MCF 10A (cell line): ENCODE data around the gene NDRG3. TPM values are rescaled to one million over a fixed set of nuclear protein-coding genes. Genes with fewer than 3 reads are reported as not detected.

Experiments
- Bru-seq: library from RNA; stranded (reverse); fragments of 400-500 nt; gene quantifications from one replicate; lab custom pipeline; 2021; lab: Mats Ljungman, UMichigan
- BruChase-seq, 2 experiments: library from RNA; stranded (reverse); fragments of 400-500 nt; gene quantifications; one replicate each; lab custom pipeline; 2021; lab: Mats Ljungman, UMichigan
- BruUV-seq: library from RNA; stranded (reverse); fragments of 400-500 nt; replicated peaks from 2 replicates; lab custom pipeline; 2021; lab: Mats Ljungman, UMichigan
- CTCF ChIA-PET: fragments of 300-600 bp; sonication (Branson Sonifier 250); formaldehyde crosslinking; extraction: SDS; loops from one replicate; lab custom pipeline; 2021; ENCODE audit warnings: antibody characterized with exemption, inconsistent platforms; lab: Yijun Ruan, JAX
- POLR2A ChIA-PET: fragments of 300-600, 350-650 bp; sonication (Branson Sonifier 250); formaldehyde crosslinking; extraction: SDS; loops from one replicate; lab custom pipeline; 2020; ENCODE audit warnings: antibody characterized with exemption, inconsistent platforms; lab: Yijun Ruan, JAX
- DNase-seq: peaks from one replicate; pipeline ENCODE4 v3.0.0-alpha.2; 2018; ENCODE audit not compliant: unreplicated experiment
- H3K27ac Mint-ChIP-seq: one replicate; pipeline ENCODE4 v1.8.0; 2022; ENCODE audit warnings: mild to moderate bottlenecking, low read depth, mixed read lengths; ENCODE audit not compliant: unreplicated experiment
- H3K27me3 Mint-ChIP-seq: one replicate; pipeline ENCODE4 v1.8.0; 2022; ENCODE audit warnings: mixed read lengths; ENCODE audit not compliant: insufficient read depth, unreplicated experiment
- H3K36me3 Mint-ChIP-seq: one replicate; pipeline ENCODE4 v1.8.0; 2022; ENCODE audit warnings: mild to moderate bottlenecking, moderate library complexity, mixed read lengths; ENCODE audit not compliant: insufficient read depth, unreplicated experiment
- H3K4me1 Mint-ChIP-seq: one replicate; pipeline ENCODE4 v1.8.0; 2022; ENCODE audit warnings: mixed read lengths; ENCODE audit not compliant: insufficient read depth, unreplicated experiment
- H3K4me3 Mint-ChIP-seq: one replicate; pipeline ENCODE4 v1.8.0; 2022; ENCODE audit warnings: mild to moderate bottlenecking, moderate library complexity, mixed read lengths; ENCODE audit not compliant: unreplicated experiment
- H3K9me3 Mint-ChIP-seq: one replicate; pipeline ENCODE4 v1.8.0; 2022; ENCODE audit warnings: mixed read lengths; ENCODE audit not compliant: unreplicated experiment
- CTCF ChIP-seq: fragments of 200-600 bp; IDR thresholded peaks from one replicate; pipeline ENCODE4 v1.8.0; 2022; ENCODE audit warnings: antibody characterized with exemption, mild to moderate bottlenecking; ENCODE audit not compliant: unreplicated experiment
- intact Hi-C: fragments of 100-400 bp; cut with micrococcal nuclease; formaldehyde crosslinking; loops from 2 replicates; pipeline ENCODE4 v1.14.1; 2022
- long read RNA-seq: library from polyadenylated mRNA; stranded (forward); transcript quantifications from one replicate; pipeline ENCODE4 v2.0.0, GENCODE V29; 2022
- total RNA-seq: library from RNA; stranded (reverse); gene quantifications from 2 replicates; pipeline ENCODE4 v1.2.3, GENCODE V29; 2022

NDRG3 gene
- total RNA-seq (7.5 and 10.3 TPM in 2 replicates), Bru-seq, nascent RNA (percentile 39 among the genes with signal in this experiment), BruChase-seq, experiment 1, labeled RNA remaining after a 6-hour chase (percentile 45 among the genes with signal in this experiment), BruChase-seq, experiment 2, labeled RNA remaining after a 2-hour chase (percentile 46 among the genes with signal in this experiment)
- long read RNA-seq, transcript NDRG3-201 (16 exons, 2,964 nt) = major isoform, 15 of 24 reads
- long read RNA-seq, partial matches to known transcripts = 4 of 24 reads
- long read RNA-seq, other reads (novel, unspliced or antisense) = 4 of 24 reads

- Mint-ChIP-seq H3K27me3 (no peaks in the 10 kb centered on the region), H3K9me3 (no peaks in the 10 kb centered on the region), H3K36me3 (peaks cover 12% of the 10 kb centered on the region), H3K27ac (peak within 1 kb of the TSS; percentile 63), H3K4me1 (peaks cover 15% of the 10 kb centered on the region), H3K4me3 (peak within 1 kb of the TSS; percentile 86)
- ChIA-PET POLR2A (interaction anchor here (0.6 to 3.2 kb wide), 19 partner anchors 9 to 1864 kb away, joined by 3 to 43 read pairs (median 4); partner anchors contain the start of genes DSN1 and RAB5IF), CTCF (interaction anchor here (0.7 to 2.2 kb wide), 8 partner anchors 9 to 148 kb away, joined by 3 to 12 read pairs (median 4); no protein-coding TSS in a partner anchor)
- DNase-seq = peak; percentile 89
- no peak for TF ChIP-seq CTCF
- BruUV-seq = TSS peak; percentile 86
- intact Hi-C loops = no loop called here
Measured at GRCh38 chr20:36745927-36746659, at the start of gene NDRG3. Gene NDRG3 (minus strand): TSS chr20:36746090. CDS start chr20:36721735, 24,355 bp downstream.

- intact Hi-C loops = loop anchor here (5.0 kb wide), 1 partner anchor 68 kb away; a partner anchor contains a TSS
- Mint-ChIP-seq H3K4me1 (no peaks in the 10 kb centered on the region), H3K9me3 (no peaks in the 10 kb centered on the region), H3K27me3 (no peaks in the 10 kb centered on the region), H3K36me3 (peaks cover 76% of the 10 kb centered on the region), H3K27ac (no peak overlapping the region), H3K4me3 (no peak overlapping the region)
- no peak for TF ChIP-seq CTCF
- no TSS peak for BruUV-seq
- no peak for DNase-seq
- ChIA-PET POLR2A (no interaction called here), CTCF (interaction anchor here (0.6 to 1.8 kb wide), 2 partner anchors 15 to 42 kb away, joined by 3 to 7 read pairs; no protein-coding TSS in a partner anchor)
Measured at GRCh38 chr20:36794116-36794474, 48.2 kb upstream of the NDRG3 start.

- no peaks in the 10 kb centered on the region for H3K4me1 Mint-ChIP-seq
- H3K36me3 Mint-ChIP-seq = peaks cover 70% of the 10 kb centered on the region
- POLR2A ChIA-PET = no interaction called here
- no TSS peak for BruUV-seq
- H3K4me3 Mint-ChIP-seq = no peak overlapping the region
- intact Hi-C loops = loop anchor here (5.0 kb wide), 1 partner anchor 69 kb away; a partner anchor contains a TSS
- DNase-seq = no peak
- no peaks in the 10 kb centered on the region for H3K9me3 Mint-ChIP-seq
- TF ChIP-seq CTCF = no peak
- no peaks in the 10 kb centered on the region for H3K27me3 Mint-ChIP-seq
- no peak overlapping the region for H3K27ac Mint-ChIP-seq
- CTCF ChIA-PET = interaction anchor here (1.2 to 1.8 kb wide), 4 partner anchors 15 to 187 kb away, joined by 4 to 7 read pairs (median 4); partner anchors contain the start of gene RAB5IF
Measured at GRCh38 chr20:36793294-36794115, 47.6 kb upstream of the NDRG3 start.
